GM21515 (cell line): ENCODE data around the gene GABARAPL1.
"Not testable (repeated sequence)": the region's sequence is repeated elsewhere in the genome, so short reads cannot be mapped to it uniquely, and the experiment has no call there.

ENCODE experiments used
- ATAC-seq: cut with Tn5 transposase; IDR thresholded peaks from one replicate; pipeline ENCODE4 v1.9.1; 2021; ENCODE audit not compliant: unreplicated experiment

The GABARAPL1 gene

DNA sequence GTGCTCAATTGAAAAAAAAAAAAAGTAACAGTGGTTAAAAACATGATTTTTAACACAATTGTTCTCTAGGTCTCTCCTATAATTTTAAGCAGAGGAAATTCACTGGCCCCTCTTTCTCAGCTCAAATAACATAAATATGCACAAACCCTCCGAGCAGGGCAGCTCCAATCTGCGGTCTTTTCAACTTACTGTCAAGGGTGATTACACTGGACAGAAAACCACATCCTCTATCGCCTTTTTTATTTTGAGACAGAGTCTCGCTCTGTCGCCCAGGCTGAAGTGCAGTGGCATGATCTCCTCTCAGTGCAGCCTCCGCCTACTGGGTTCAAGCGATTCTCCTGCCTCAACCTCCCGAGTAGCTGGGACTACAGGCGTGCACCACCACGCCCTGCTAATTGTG is 16.5 kb upstream of the GABARAPL1 start:
- ATAC-seq, result peak; percentile 78

DNA sequence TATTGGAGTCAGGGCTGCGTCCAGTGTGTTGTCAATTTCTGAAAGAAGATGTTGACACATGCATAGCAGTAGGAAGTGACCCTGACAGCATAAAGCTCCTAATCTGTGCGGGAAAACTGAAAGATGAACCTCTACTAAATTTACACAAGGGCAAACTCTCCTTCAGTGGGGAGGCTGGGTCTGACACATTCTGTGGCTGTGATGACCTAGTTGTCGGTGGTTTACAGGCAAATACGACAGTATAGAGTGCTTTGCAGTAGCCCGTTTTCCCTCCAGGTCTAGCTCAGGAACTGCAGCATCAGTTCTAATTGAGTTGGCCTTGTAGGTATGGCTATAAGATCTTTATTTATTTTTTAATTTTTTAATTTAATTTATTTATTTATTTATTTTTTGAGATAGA is 14.8 kb upstream of the GABARAPL1 start:
- ATAC-seq, result no peak

DNA sequence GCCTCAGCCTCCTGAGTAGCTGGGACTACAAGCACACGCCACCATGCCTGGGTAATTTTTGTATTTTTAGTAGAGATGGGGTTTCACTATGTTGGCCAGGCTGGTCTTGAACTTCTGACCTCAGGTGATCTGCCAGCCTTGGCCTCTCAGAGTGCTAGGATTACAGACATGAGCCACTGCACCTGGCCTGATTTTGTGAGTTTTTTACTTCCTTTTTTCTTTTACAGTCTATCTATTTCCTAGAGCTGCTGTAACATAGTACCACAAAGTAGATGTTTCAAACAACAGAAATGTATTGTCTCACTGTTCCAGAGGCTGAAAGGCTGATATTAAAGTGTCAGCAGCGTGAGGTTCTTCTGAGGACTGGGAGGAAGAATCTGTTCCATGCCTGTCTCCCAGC is 8.2 kb upstream of the GABARAPL1 start:
- ATAC-seq, result not testable (repeated sequence)

DNA sequence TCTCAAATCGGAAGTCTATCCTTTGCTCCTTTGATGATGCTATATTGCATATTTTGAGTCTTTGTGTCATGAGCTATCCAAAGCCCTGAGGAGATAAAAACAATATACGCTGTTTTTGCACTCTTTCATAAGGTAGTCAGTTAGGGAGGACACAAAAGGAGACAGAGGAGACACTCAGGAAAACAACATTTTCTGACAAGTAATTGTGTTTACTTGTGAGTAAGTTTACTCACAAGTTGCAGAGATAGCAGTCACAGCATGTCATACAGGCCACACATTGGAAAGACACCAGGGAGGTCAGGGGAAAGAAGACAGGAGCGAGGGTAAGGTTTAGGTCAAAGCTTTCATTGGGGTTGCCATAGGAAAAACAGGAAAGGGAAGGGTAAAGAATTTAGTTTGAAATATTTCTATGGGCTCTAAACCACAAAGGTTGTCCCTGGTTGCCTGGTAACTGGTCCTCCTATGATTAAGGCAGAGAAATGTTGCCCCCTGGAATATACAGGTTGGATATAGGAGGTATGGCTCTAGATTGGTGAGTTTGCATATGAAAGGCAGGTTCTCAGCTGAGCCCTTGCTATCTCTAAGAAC is 7.4 kb upstream of the GABARAPL1 start:
- no peak for ATAC-seq

DNA sequence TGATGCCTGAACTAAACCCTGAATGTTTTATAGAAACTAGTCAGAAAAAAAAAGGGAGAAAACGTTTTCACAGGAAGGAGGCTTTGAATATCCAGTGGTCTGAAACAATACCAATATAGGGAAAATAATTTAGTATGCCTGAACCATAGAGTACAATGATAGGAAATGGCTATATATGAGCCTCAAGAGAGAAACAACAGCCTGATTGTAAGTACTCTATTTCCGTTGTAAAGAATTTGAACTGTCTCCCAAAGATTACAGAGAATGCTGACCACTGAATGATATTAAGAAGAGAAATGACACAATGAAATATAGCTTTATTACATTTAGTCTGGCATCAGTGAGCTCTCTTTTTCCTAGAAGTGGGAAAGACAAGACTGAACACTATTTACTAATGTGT is 5.5 kb upstream of the GABARAPL1 start:
- ATAC-seq, result no peak

DNA sequence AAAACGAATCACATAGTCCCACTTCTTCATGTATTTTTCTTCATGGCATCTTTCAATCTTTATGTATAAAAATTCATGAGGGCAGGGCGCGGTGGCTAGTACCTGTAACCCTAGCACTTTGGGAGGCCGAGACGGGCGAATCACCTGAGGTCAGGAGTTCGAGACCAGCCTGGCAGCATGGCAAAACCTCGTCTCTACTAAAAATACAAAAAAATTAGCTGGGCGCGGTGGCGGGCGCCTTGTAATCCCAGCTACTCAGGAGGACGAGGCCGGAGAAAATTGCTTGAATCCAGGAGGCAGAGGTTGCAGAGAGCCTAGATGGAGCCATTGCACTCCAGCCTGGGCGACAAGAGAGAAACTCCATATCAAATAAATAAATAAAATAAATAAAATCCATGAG is 2.5 kb upstream of the GABARAPL1 start:
- ATAC-seq, result no peak

DNA sequence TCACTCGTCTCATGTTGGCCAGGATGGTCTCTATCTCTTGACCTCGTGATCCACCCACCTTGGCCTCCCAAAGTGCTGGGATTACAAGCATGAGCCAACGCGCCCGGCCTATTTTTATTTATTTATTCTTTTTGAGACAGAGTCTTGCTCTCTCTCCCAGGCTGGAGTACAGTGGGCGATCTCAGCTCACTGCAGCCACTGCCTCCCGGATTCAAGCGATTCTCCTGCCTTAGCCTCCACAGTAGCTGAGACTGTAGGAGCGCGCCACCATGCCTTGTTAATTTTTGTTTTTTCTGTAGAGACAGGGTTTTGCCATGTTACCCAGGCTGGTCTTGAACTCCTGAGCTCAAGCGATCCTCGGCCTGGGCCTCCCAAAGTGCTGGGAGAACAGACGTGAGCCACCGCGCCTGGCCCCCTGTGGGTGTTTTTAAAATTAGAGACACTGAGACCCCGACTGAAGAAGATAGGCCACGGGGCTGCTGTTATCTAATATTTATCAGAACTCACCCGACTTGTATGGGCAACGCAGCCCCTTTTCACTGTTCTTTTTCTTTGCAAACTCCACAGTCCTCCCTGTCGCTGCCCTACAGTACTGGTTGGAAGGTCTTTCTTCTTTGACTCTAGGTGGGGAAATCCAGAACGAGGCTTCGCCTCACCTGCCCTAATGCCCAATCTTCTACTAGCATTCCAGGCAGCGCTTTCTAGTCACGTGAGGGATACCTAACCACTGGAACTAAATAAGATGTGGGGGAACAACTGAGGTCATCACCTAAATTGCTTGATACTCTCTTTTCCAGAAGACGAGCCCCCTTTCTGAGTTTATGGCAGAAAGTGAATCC is 1.4 kb upstream of the GABARAPL1 start:
- no peak for ATAC-seq

DNA sequence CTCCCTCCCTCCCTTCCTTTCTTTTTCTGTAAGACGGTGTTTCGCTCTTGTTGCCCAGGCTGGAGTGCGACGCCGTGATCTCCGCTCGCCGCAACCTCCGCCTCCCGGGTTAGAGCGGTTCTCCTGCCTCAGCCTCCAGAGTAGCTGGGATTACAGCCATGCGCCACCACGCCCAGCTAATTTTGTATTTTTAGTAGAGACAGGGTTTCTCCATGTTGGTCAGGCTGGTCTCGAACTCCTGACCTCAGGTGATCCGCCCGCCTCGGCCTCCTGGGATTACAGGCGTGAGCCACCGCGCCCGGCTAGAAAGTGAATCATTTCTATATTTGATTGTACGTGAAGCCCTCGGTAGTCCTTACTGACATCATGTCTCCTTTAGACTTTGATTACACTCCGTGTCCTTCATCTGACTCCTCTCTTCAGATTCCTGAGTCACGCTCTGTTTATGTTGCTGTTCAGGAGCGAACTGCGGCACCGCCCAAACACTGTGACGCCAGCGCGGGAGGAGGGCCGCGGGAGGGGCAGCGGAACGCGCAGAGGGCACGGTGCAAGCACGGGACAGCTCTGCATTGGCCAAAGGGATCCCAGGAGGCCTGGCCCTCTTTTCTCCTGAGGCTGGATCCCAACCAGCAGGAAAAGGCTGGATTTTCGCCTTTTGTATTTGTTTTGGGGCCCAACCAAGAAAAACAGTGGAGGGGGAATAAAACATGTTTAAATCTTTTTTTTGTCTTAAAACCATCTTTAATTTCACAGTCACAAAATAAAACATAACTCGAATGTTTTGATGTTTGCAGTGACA is 538 bp upstream of the GABARAPL1 start:
- no peak for ATAC-seq

DNA sequence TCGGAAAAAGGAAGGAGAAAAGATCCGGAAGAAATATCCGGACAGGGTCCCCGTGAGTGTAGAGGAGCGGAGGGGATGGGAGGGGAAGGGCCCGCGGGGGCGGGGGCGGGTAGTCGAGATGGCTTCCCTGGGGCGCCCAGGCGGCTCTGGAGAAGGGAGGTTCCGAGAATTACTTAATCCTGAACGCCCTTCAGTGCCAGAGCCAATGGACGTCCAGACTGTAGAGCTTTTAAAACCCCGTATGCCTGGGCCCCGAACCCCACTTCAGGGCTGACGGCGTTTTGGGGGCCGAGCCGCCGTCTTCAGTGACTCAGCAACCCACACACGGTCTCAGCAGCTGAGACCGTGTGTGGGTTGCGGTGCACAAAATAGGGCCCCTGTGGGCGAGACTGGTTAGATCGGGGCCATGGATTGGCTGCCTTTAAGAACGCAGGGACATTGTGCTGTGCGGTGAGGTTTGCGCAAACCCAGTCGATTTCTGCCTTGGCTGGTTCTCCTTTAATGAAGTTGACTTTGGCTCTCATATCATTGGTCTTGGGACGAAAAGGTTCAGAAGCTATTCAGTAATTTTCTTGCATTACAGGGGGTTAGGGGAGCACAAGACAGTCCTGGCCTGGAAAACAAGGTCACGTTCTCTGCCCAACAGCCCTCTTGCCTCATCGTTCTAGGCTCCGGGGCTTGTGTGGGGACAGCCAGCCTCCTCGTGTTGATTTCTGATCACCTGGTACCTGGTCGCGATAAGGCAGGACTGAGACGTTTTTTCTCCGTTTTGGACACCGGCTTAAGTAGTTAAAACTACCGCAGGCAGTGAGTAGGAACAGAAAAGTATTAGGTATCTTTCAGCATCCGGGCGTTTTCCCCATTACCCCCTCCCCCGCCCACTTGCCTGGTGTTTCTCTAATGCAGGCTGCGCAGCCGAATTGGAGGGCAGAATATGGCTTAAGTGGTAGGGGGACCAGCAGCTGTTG is 775 bp downstream of the GABARAPL1 start:
- peak; percentile 47 for ATAC-seq

DNA sequence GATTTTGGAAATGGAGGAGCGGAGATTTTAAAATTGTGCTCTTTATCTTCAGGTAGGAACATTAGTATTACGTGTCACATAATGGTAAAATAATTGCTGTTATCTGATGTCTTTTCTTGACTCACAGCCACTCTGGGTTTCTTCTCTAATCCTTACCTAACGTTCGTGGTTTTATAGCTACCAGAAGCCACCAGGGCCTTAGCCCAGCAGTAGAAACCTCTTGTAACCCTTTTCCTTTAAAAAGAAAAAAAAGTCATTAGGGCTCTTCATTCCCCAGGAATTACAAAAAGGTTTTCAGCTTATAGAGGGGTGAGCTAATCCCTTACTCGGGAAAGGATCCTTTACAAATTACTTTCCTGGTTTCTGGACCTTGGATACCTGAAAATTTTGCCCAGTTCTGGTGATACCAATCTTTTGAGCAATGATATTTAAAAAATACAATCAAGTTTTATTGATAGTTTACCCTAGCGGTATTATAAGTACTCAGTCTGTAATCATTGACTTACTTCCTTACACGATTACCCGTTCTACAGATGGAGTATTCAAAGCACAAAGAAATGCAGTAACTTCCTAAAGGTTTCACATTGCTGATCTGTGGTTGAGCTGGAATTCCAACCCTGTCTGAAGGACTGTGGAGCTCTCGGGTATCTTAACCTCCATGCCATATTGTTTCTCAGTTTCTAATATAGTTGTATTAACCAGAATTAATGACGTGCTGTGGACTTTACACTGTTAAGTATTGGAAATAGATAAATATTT is 1.6 kb downstream of the GABARAPL1 start:
- ATAC-seq, result no peak

DNA sequence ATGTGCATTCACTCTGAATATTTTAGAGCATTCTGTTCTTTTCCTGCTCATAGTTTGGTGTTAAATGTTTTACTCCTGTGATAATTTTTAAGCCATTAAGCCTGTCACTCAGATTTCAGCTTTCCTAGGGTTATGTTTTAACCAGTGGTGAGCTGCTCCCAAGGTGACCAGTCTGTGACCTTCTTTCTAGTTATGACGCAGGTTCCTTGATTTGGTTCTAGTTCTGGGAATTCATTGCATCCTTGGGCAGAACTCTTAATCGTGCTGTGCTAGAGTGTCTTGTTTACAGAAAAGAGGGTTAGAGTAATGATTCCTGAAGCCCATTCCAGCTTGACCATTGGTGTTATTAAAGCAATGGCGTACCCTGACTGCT is 2.2 kb downstream of the GABARAPL1 start:
- ATAC-seq, result no peak

DNA sequence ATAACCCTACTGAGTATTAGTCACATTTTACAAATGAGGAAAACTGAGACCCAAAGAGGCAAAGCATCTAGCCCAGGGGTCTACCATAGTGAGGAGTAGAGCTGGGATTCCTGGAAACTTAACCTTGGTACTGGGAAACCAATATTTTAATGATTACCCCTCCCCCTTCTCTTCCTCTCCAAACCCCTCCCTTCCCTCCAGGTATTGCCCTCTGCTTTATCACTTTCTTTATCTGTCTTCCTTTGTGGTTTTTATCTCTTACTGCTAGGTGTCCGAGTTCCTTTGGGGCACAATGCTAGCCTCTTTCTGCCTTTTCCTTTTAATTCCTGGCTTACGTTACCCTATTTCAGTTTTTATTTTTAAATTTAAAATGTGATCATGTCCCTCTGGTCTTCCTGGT is 2.8 kb downstream of the GABARAPL1 start:
- ATAC-seq, result no peak

DNA sequence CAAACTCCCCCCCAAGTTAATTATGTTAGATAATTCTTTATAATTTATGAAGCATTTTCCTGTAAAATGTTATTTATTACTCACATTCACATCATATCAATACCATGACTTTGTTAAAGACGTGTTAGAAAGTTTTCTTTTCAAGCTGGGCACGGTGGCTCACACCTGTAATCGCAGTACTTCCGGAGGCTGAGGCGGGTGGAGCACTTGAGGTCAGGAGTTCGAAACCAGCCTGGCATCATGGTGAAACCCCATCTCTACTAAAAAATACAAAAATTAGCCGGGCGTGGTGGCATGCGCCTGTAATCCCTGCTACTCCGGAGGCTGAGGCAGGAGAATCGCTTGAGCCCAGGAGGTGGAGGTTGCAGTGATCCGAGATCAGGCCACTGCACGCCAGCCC is 3.3 kb downstream of the GABARAPL1 start:
- not testable (repeated sequence) for ATAC-seq

DNA sequence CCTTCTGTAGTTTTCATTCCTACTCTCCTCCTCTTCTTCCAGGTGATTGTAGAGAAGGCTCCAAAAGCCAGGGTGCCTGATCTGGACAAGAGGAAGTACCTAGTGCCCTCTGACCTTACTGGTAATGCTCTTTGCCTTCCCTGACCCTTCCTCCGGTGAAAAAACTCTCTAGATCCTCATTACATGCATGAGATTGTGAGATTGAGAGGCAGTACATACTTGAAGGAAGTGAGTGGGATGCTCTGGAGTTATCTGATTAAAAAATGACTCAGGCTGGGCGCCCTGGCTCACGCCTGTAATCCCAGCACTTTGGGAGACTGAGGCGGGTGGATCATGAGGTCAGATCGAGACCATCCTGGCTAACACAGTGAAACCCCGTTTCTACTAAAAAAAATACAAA is 5.3 kb downstream of the GABARAPL1 start:
- no peak for ATAC-seq

DNA sequence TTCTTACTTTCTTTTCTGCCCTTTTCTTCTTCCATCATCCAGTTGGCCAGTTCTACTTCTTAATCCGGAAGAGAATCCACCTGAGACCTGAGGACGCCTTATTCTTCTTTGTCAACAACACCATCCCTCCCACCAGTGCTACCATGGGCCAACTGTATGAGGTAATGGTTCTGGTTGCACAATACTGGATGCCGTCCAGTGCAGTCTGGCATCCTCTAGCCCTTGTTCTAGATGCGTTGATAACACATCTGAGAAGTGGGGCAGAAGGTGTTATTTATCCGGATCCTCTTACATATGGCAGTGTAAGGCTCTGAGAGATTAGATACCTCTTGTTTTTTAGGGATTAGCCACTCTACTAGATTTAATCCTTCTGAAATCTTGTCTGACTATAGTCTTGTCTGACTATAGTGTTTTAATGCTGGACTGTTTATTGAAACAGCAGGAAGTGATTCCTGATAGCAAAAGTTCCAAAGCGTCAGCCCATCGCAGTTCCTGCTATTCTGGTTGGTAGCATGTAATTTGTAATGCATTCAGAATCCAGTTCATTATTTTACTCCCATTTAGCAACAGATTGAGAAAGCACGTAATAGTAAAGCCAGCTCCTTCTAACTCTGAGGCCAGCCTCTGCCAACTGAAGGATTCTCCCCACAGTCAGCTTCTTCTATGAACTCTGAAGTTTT is 7.9 kb downstream of the GABARAPL1 start:
- ATAC-seq, result no peak

DNA sequence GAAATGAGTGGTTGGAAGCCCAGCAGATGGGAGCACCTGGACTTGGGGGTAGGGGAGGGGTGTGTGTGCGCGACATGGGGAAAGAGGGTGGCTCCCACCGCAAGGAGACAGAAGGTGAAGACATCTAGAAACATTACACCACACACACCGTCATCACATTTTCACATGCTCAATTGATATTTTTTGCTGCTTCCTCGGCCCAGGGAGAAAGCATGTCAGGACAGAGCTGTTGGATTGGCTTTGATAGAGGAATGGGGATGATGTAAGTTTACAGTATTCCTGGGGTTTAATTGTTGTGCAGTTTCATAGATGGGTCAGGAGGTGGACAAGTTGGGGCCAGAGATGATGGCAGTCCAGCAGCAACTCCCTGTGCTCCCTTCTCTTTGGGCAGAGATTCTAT is 9.2 kb downstream of the GABARAPL1 start:
- ATAC-seq, result no peak

DNA sequence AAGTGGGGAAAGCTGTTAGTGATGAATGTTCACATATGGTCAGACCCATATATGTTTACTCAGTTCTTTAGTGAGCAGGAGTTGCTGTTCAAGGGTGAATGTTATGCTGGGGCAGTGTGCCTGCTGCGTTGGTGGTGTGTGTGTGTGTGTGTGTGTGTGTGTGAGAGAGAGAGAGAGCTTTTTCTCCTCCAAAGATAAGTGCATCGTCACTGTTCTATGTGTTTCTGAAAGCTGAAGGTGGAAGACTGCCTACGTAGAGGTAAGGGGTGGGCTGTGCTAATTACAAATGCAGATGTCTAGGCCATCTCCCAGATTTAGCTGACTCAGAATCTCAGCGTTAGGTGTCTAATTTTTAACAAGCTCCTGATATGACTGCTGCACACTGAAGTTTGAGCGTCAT is 10.5 kb downstream of the GABARAPL1 start:
- no peak for ATAC-seq

DNA sequence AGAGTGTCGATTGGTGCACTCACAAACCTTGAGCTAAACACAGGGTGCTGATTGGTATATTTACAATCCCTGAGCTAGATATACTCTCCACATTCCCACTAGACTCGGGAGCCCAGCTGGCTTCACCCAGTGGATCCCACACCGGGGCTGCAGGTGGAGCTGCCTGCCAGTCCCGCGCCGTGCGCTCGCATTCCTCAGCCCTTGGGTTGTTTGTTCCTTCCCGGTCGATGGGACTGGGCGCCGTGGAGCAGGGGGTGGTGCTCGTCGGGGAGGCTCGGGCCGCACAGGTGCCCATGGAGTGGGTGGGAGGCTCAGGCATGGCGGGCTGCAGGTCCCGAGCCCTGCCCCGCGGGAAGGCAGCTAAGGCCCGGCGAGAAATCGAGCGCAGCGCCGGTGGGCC is 12.7 kb downstream of the GABARAPL1 start:
- ATAC-seq, result not testable (repeated sequence)

DNA sequence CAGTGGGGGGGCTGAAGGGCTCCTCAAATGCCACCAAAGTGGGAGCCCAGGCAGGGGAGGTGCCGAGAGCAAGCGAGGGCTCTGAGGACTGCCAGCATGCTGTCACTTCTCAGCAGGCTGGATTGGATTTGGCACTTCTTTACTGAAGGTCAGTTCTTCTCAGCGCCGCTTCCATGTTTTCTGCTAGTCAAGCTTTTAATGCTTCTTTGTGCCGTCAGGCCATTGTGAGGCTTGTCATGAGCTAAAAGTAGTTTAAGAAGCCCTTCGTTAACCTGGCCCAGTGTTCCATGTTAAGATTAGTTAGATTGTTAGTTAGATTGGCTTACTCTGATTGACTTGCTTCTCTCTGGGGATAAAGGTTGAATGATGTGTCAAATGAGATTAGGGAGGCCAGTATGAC is 13.4 kb downstream of the GABARAPL1 start:
- no peak for ATAC-seq

DNA sequence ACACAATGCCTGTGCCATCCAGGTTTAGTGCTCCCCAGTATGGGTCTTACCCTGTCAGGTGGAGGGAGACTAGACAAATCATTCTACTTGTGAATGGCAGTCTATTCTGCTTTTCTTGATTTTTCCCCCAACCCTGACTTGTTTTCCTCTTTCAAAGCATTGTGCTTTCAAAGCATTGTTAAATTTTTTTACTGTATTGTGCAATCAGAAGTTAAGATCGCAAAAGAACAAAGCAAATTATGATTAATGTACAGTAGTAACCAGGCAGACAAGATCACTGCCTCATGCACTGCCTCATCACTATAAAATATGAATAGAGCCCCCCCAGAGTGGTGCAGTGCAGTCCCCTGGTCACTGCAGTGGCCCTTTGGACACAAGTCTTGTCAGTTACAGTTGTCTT is 14.1 kb downstream of the GABARAPL1 start:
- ATAC-seq, result no peak
